ENCODE results near the gene FHOD3.

- no peak for TF ChIP-seq CTCF (conservative IDR thresholded peaks at IDR 0.05)
- TF ChIP-seq EZH2 (IDR thresholded peaks at IDR 0.05; ENCODE audit: low read depth) = no peak
Measured at GRCh38 chr18:36798738-36799473, 501.4 kb downstream of the FHOD3 start.

All from PC-9 (cell line).